GM23338 (cell line): ENCODE measurements around the gene TBCD. TPM values are rescaled to one million over a fixed set of nuclear protein-coding genes. Genes with fewer than 3 reads are reported as not detected.

Experiments
- ATAC-seq: fragments of 200-7000 bp; cut with Tn5 transposase; 3 replicates; pipeline ENCODE4 v1.9.1; 2020
- DNase-seq: peaks from one replicate; pipeline ENCODE4 v3.0.0-alpha.2; 2015; ENCODE audit warnings: low spot score
- H2AFZ ChIP-seq: fragments of 200-600 bp; sonication (generic); 2 replicates; pipeline ENCODE4 v1.8.0; 2016; ENCODE audit warnings: antibody characterized with exemption, mild to moderate bottlenecking, moderate library complexity
- H3F3A ChIP-seq: fragments of 200-600 bp; sonication (generic); replicated peaks from 2 replicates; pipeline ENCODE4 v1.8.0; 2017; ENCODE audit warnings: antibody characterized with exemption, mixed run types, low read depth
- H3K27ac ChIP-seq: fragments of 200-600 bp; sonication (generic); 2 replicates; pipeline ENCODE4 v1.6.1; 2016; ENCODE audit warnings: low read depth
- H3K27me3 ChIP-seq: fragments of 200-600 bp; sonication (generic); 2 replicates; pipeline ENCODE4 v1.8.0; 2016; ENCODE audit warnings: mild to moderate bottlenecking, mixed run types, moderate library complexity; ENCODE audit not compliant: insufficient read depth
- H3K36me3 ChIP-seq: fragments of 200-600 bp; sonication (generic); 2 replicates; pipeline ENCODE4 v1.8.0; 2016; ENCODE audit warnings: mild to moderate bottlenecking; ENCODE audit not compliant: insufficient read depth
- H3K4me1 ChIP-seq: fragments of 200-600 bp; sonication (generic); 2 replicates; pipeline ENCODE4 v1.8.0; 2016; ENCODE audit warnings: mild to moderate bottlenecking, moderate library complexity; ENCODE audit not compliant: insufficient read depth
- H3K4me2 ChIP-seq: fragments of 200-600 bp; sonication (generic); 2 replicates; pipeline ENCODE4 v1.7.1; 2017; ENCODE audit warnings: mixed run types
- H3K4me3 ChIP-seq: fragments of 200-600 bp; sonication (generic); 2 replicates; pipeline ENCODE4 v1.6.1; 2016; ENCODE audit warnings: mixed run types
- H3K79me2 ChIP-seq: fragments of 200-600 bp; sonication (generic); replicated peaks from 2 replicates; pipeline ENCODE4 v1.8.0; 2017; ENCODE audit warnings: mild to moderate bottlenecking; ENCODE audit not compliant: insufficient read depth
- H3K9me2 ChIP-seq: fragments of 200-600 bp; sonication (generic); 2 replicates; pipeline ENCODE4 v1.8.0; 2017; ENCODE audit not compliant: insufficient read depth
- H4K20me1 ChIP-seq: fragments of 200-600 bp; sonication (generic); replicated peaks from 2 replicates; pipeline ENCODE4 v1.8.0; 2017; ENCODE audit warnings: mild to moderate bottlenecking; ENCODE audit not compliant: insufficient read depth
- H3K27ac Mint-ChIP-seq: 2 replicates; pipeline ENCODE4 v1.8.0; 2020; ENCODE audit warnings: inconsistent platforms, mild to moderate bottlenecking, moderate library complexity, mixed read lengths
- H3K27me3 Mint-ChIP-seq: 3 replicates; pipeline ENCODE4 v1.8.0; 2022; ENCODE audit warnings: low read depth, mild to moderate bottlenecking, moderate library complexity, mixed read lengths, inconsistent platforms; ENCODE audit not compliant: insufficient read depth, poor library complexity
- H3K36me3 Mint-ChIP-seq: 3 replicates; pipeline ENCODE4 v1.8.0; 2021; ENCODE audit warnings: low read depth, mild to moderate bottlenecking, inconsistent platforms, moderate library complexity, mixed read lengths
- H3K4me1 Mint-ChIP-seq: 3 replicates; pipeline ENCODE4 v1.8.0; 2020; ENCODE audit warnings: mild to moderate bottlenecking, inconsistent platforms, mixed read lengths
- H3K4me3 Mint-ChIP-seq: 3 replicates; pipeline ENCODE4 v1.8.0; 2021; ENCODE audit warnings: moderate library complexity, mild to moderate bottlenecking, inconsistent platforms, mixed read lengths
- H3K9me3 Mint-ChIP-seq: 3 replicates; pipeline ENCODE4 v1.8.0; 2020; ENCODE audit warnings: moderate library complexity, mild to moderate bottlenecking, inconsistent platforms, mixed read lengths
- ETS1 ChIP-seq: IDR thresholded peaks from 2 replicates; pipeline ENCODE4 v1.6.1; 2016; ENCODE audit warnings: antibody characterized with exemption
- EZH2 ChIP-seq: fragments of 200-600 bp; sonication (generic); IDR thresholded peaks from one replicate; pipeline ENCODE4 v1.8.0; 2017; ENCODE audit warnings: antibody characterized with exemption, mild to moderate bottlenecking, low read depth; ENCODE audit not compliant: unreplicated experiment
- EZH2phosphoT487 ChIP-seq: fragments of 200-600 bp; sonication (generic); IDR thresholded peaks from one replicate; pipeline ENCODE4 v1.8.1; 2018; ENCODE audit warnings: antibody characterized with exemption; ENCODE audit not compliant: unreplicated experiment
- JUNB ChIP-seq: IDR thresholded peaks from one replicate; pipeline ENCODE4 v1.6.1; 2016; ENCODE audit warnings: antibody characterized with exemption; ENCODE audit not compliant: unreplicated experiment
- NANOG ChIP-seq: IDR thresholded peaks from 2 replicates; pipeline ENCODE4 v1.6.1; 2016; ENCODE audit warnings: antibody characterized with exemption, borderline replicate concordance
- POLR2AphosphoS5 ChIP-seq: IDR thresholded peaks from 2 replicates; pipeline ENCODE4 v1.6.1; 2016; ENCODE audit warnings: antibody characterized with exemption, low read depth
- REST ChIP-seq: IDR thresholded peaks from one replicate; pipeline ENCODE4 v1.6.1; 2018; ENCODE audit warnings: antibody characterized with exemption; ENCODE audit not compliant: unreplicated experiment
- STAT1 ChIP-seq: IDR thresholded peaks from one replicate; pipeline ENCODE4 v1.6.1; 2016; ENCODE audit warnings: antibody characterized with exemption; ENCODE audit not compliant: unreplicated experiment
- ZNF114 ChIP-seq: fragments of 250-450 bp; sonication (Bioruptor Pico); IDR thresholded peaks from 2 replicates; pipeline ENCODE4 v1.5.0; 2020; ENCODE audit warnings: mild to moderate bottlenecking, moderate library complexity
- ZNF331 ChIP-seq: fragments of 250-450 bp; sonication (Bioruptor Pico); IDR thresholded peaks from 2 replicates; pipeline ENCODE4 v1.5.0; 2020; ENCODE audit warnings: low read depth, mild to moderate bottlenecking, moderate library complexity
- polyA plus RNA-seq: library from polyadenylated mRNA; unstranded; fragments of >200 nt; fragmentation: Nextera tagmentation; extraction: Ambion mirVana; gene quantifications from 2 replicates; pipeline ENCODE4 v1.2.1, GENCODE V29; 2016
- total RNA-seq: library from RNA; depleted of rRNA; stranded (reverse); fragments of >200 nt; shearing (Covaris generic); gene quantifications from 2 replicates; pipeline ENCODE4 v1.2.3, GENCODE V29; 2014

TBCD gene
- total and polyA plus RNA-seq, 2 experiments from 2014 or later: 75.0 to 116 TPM

- TF ChIP-seq ETS1 (no peak), ZNF114 (CRISPR knock-in tag) (no peak), JUNB (no peak), STAT1 (no peak), NANOG (no peak), EZH2phosphoT487 (no peak), EZH2 (no peak)
Observed at GRCh38 chr17:82799591-82799990, 47.7 kb downstream of the TBCD start (continued).

DNA sequence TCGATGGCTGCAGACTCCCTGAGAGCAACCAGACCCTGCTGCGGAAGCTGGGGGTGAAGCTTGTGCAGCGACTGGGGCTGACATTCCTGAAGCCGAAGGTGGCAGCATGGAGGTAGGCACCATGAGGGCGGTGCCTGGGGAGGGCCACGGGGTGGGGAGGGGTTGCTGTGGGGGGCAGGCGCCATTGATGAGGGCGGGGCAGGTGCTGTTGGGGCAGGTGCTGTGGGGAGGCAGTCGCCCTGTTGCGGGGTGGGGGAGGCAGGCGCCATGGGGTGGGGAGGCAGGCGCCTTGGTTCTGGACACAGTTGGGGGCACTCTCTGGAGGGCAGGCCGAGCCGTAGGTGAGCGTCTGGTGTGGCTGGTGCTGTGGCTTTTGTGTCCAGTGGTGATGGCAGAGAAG is 49.0 kb downstream of the TBCD start:
- ATAC-seq: no peak
- Histone ChIP-seq H3K4me2 (no peak overlapping the region), H2AFZ (no peak overlapping the region), H3K4me1 (no peaks in the 10 kb centered on the region), H3F3A (no peaks in the 10 kb centered on the region), H3K4me3 (no peak overlapping the region), H3K79me2 (peaks cover 46% of the 10 kb centered on the region), H3K9me2 (no peaks in the 10 kb centered on the region), H3K27me3 (no peaks in the 10 kb centered on the region), H3K36me3 (peaks cover 14% of the 10 kb centered on the region; the same call in 1 of the 2 replicates), H4K20me1 (peaks cover 4% of the 10 kb centered on the region), H3K27ac (no peak overlapping the region)
- peaks cover 10% of the 10 kb centered on the region for H3K4me1 Mint-ChIP-seq
- DNase-seq: no peak
- peaks cover 15% of the 10 kb centered on the region for H3K27me3 Mint-ChIP-seq
- TF ChIP-seq REST (no peak), NANOG (no peak), JUNB (no peak), EZH2phosphoT487 (no peak)
- no peak overlapping the region for H3K4me3 Mint-ChIP-seq
- peaks cover 59% of the 10 kb centered on the region for H3K36me3 Mint-ChIP-seq
- peaks cover 32% of the 10 kb centered on the region for H3K9me3 Mint-ChIP-seq
- no peak overlapping the region for H3K27ac Mint-ChIP-seq

DNA sequence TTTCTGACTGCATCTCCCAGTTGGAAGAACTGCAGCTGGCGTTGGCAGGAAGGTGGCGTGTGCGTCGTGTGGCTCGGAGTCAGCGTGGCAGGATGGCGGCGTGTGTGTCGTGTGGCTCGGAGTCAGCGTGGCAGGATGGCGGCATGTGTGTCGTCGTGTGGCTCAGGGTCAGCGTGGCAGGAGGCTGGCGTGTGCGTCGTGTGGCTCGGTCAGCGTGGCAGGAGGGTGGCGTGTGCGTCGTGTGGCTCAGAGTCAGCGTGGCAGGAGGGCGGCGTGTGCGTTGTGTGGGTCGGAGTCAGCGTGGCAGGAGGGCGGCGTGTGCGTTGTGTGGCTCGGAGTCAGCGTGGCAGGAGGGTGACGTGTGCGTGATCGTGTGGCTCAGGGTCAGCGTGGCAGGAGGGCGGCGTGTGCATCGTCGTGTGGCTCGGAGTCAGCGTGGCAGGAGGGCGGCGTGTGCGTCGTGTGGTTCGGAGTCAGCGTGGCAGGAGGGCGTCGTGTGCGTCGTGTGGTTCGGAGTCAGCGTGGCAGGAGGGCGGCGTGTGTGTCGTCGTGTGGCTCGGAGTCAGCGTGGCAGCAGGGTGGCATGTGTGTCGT is 49.6 kb downstream of the TBCD start:
- peaks cover 10% of the 10 kb centered on the region for H3K4me1 Mint-ChIP-seq
- Histone ChIP-seq H3K9me2 (no peaks in the 10 kb centered on the region), H3K27ac (no peak overlapping the region), H3K4me2 (no peak overlapping the region), H3K36me3 (peaks cover 14% of the 10 kb centered on the region; the same call in 1 of the 2 replicates), H3F3A (no peaks in the 10 kb centered on the region), H3K27me3 (no peaks in the 10 kb centered on the region), H3K79me2 (peaks cover 44% of the 10 kb centered on the region), H4K20me1 (peaks cover 4% of the 10 kb centered on the region), H3K4me3 (no peak overlapping the region), H2AFZ (no peak overlapping the region), H3K4me1 (no peaks in the 10 kb centered on the region)
- no peak overlapping the region; the same call in 2 of the 3 replicates for H3K4me3 Mint-ChIP-seq
- no peak for DNase-seq
- peaks cover 15% of the 10 kb centered on the region for H3K27me3 Mint-ChIP-seq
- H3K9me3 Mint-ChIP-seq: peaks cover 32% of the 10 kb centered on the region
- no peak overlapping the region for H3K27ac Mint-ChIP-seq
- peaks cover 59% of the 10 kb centered on the region for H3K36me3 Mint-ChIP-seq
- no peak for ATAC-seq
- no peak for TF ChIP-seq EZH2phosphoT487
- no peak for TF ChIP-seq ETS1
- TF ChIP-seq ZNF331 (CRISPR knock-in tag): no peak
- no peak for TF ChIP-seq EZH2
- no peak for TF ChIP-seq REST
- no peak for TF ChIP-seq ZNF114 (CRISPR knock-in tag)
- TF ChIP-seq POLR2AphosphoS5: no peak
